ENCODE data around the gene GJB4.

GJB4 gene

GRCh38 chr1:34761176-34761761 lies 1.7 kb downstream of the GJB4 start:
- no peak for TF ChIP-seq REST (IDR thresholded peaks at IDR 0.05; ENCODE audit: insufficient replicate concordance, low read depth)
- no peak for TF ChIP-seq GABPA (IDR thresholded peaks at IDR 0.05; ENCODE audit: low read depth)
- TF ChIP-seq POLR2AphosphoS5 (IDR thresholded peaks at IDR 0.05; ENCODE audit: low read depth): no peak
- TF ChIP-seq CTCF (IDR thresholded peaks at IDR 0.05; ENCODE audit: insufficient read depth, low read length): no peak
- no peak for TF ChIP-seq SPI1 (IDR thresholded peaks at IDR 0.05; ENCODE audit: borderline replicate concordance, low read depth)
- no peak overlapping the region for H3K4me3 ChIP-seq (replicated peaks; ENCODE audit: insufficient read depth, low read length)
- no peak overlapping the region for H3K27ac ChIP-seq (replicated peaks)
- DNase-seq (ENCODE audit: low read depth in 1 of 2, low spot score in 1 of 2): no peak
- H3K27me3 ChIP-seq (ENCODE audit: insufficient read depth, poor library complexity, severe bottlenecking): no peaks in the 10 kb centered on the region

DNA sequence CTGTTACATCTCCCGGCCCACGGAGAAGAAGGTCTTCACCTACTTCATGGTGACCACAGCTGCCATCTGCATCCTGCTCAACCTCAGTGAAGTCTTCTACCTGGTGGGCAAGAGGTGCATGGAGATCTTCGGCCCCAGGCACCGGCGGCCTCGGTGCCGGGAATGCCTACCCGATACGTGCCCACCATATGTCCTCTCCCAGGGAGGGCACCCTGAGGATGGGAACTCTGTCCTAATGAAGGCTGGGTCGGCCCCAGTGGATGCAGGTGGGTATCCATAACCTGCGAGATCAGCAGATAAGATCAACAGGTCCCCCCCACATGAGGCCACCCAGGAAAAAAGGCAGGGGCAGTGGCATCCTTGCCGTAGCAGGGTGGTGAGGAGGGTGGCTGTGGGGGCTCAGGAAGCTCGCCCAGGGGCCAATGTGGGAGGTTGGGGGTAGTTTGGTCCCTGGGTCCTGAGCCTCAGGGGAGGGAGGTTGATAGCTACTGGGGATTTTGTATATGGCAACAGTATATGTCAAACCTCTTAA lies 2.3 kb downstream of the GJB4 start:
- TF ChIP-seq POLR2AphosphoS5 (IDR thresholded peaks at IDR 0.05; ENCODE audit: low read depth) (no peak), CTCF (IDR thresholded peaks at IDR 0.05; ENCODE audit: insufficient read depth, low read length) (no peak), REST (IDR thresholded peaks at IDR 0.05; ENCODE audit: insufficient replicate concordance, low read depth) (no peak), GABPA (IDR thresholded peaks at IDR 0.05; ENCODE audit: low read depth) (no peak), SPI1 (IDR thresholded peaks at IDR 0.05; ENCODE audit: borderline replicate concordance, low read depth) (no peak)
- Histone ChIP-seq H3K27me3 (ENCODE audit: insufficient read depth, poor library complexity, severe bottlenecking) (no peaks in the 10 kb centered on the region), H3K4me3 (replicated peaks; ENCODE audit: insufficient read depth, low read length) (no peak overlapping the region), H3K27ac (replicated peaks) (no peak overlapping the region)
- DNase-seq (ENCODE audit: low read depth in 1 of 2, low spot score in 1 of 2): no peak

DNA sequence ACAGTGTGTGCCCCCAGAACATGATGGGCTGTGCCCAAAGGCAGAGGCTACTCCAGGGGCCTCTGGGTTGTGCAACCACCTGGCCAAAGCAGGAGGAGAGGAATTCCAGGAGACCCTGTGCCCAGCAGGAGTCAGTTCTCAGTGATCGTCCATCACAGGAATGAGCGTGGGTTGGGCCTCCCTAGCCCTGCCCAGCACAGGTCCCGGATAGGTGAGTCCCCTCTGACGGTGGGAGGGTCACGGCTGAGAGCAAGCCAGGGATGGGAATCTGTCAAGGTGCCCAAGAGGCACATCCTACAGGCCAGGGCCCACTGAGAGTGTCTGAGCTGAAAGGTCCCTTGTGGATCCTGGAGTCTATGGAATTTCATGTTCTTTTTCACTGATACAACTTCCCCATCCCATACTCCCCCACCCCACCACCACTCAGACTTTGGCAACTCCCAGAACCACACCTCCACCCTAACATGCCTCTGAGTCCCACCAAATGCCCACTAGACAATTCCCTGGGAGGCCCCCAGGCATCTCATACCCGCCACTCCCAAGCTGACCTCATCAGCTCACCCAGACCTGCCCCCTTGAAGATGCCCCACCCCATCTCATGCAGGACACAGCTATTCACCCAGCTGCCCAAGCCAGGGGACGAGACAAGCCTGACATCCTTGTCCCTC lies 3.1 kb downstream of the GJB4 start:
- TF ChIP-seq POLR2AphosphoS5 (IDR thresholded peaks at IDR 0.05; ENCODE audit: low read depth): no peak
- TF ChIP-seq REST (IDR thresholded peaks at IDR 0.05; ENCODE audit: insufficient replicate concordance, low read depth): no peak
- TF ChIP-seq GABPA (IDR thresholded peaks at IDR 0.05; ENCODE audit: low read depth): no peak
- no peak for TF ChIP-seq CTCF (IDR thresholded peaks at IDR 0.05; ENCODE audit: insufficient read depth, low read length)
- TF ChIP-seq SPI1 (IDR thresholded peaks at IDR 0.05; ENCODE audit: borderline replicate concordance, low read depth): no peak
- H3K27me3 ChIP-seq (ENCODE audit: insufficient read depth, poor library complexity, severe bottlenecking): no peaks in the 10 kb centered on the region
- H3K27ac ChIP-seq (replicated peaks): no peak overlapping the region
- H3K4me3 ChIP-seq (replicated peaks; ENCODE audit: insufficient read depth, low read length): no peak overlapping the region
- DNase-seq (ENCODE audit: low read depth in 1 of 2, low spot score in 1 of 2): no peak
